ENCODE data around the gene UBL3.

UBL3 gene

GRCh38 chr13:29857085-29857484 lies 6.7 kb upstream of the UBL3 start:
- DNase-seq (ENCODE audit: low spot score), result no peak

- DNase-seq (ENCODE audit: low spot score), result no peak
These were observed 6.0 kb upstream of the UBL3 start for GRCh38 chr13:29856426-29856825.

GRCh38 chr13:29855784-29856183 lies 5.4 kb upstream of the UBL3 start:
- no peak for DNase-seq (ENCODE audit: low spot score)

- DNase-seq (ENCODE audit: low spot score), result no peak
These were observed 4.6 kb upstream of the UBL3 start for GRCh38 chr13:29855009-29855408.

- DNase-seq (ENCODE audit: low spot score), result no peak
These were observed 2.7 kb upstream of the UBL3 start for GRCh38 chr13:29853131-29853530.

DNA sequence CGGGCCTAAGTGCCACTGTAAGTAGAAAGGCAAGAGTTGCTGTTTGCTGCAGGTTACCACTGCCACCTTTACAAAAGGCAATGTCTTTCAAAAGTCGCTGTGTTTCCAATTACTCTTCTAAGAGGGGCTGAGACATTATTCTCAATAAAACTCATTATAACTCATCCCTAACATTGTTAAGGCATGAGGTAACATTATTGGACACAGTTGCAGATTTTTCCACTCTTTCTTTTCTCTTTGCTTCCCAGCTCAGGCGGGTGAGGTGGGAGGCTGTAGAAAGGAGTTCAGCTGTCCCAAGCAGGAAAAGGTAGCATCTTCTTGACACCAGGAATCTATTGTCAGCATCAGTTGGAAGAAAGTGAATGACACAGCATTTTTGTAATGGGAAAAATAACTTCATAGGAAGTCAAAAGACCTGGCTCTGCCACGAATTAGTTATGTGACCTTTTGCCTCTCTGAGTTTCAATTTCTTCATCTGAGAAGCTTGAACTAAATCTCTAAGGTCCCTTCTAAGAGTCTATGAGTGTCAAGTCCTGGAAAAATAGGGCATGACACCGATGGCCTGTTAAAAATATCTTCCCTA lies 2.1 kb upstream of the UBL3 start:
- DNase-seq (ENCODE audit: low spot score), result no peak

- peak; percentile 56 for DNase-seq (ENCODE audit: low spot score)
These were observed 645 bp downstream of the UBL3 start for GRCh38 chr13:29849731-29850212.

- peak; percentile 55 for DNase-seq (ENCODE audit: low spot score)
These were observed 1.3 kb downstream of the UBL3 start for GRCh38 chr13:29849071-29849631.

DNA sequence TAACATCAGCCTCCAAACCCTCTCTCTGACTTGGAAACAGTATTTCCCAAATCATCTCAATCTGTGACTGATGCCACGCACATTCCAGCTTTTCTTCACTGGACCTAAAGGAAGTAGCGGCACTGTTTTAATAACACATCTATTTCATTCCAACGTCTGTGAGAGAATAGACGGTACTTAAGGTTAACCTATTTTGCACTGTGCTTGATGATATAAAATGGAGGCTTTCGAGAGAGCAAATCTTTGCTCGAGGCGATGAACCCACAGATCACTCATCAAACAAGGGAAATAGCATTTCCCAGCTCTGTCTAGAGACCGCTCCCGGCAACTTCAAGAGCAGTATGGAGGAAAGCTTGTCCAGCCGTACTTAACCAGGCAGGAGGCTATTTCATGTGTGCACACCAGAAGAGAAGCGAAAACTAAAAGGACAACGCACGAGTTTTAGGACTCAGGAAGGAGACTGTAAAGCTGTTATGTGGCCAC lies 2.9 kb downstream of the UBL3 start:
- peak; percentile 58 for DNase-seq (ENCODE audit: low spot score)

DNA sequence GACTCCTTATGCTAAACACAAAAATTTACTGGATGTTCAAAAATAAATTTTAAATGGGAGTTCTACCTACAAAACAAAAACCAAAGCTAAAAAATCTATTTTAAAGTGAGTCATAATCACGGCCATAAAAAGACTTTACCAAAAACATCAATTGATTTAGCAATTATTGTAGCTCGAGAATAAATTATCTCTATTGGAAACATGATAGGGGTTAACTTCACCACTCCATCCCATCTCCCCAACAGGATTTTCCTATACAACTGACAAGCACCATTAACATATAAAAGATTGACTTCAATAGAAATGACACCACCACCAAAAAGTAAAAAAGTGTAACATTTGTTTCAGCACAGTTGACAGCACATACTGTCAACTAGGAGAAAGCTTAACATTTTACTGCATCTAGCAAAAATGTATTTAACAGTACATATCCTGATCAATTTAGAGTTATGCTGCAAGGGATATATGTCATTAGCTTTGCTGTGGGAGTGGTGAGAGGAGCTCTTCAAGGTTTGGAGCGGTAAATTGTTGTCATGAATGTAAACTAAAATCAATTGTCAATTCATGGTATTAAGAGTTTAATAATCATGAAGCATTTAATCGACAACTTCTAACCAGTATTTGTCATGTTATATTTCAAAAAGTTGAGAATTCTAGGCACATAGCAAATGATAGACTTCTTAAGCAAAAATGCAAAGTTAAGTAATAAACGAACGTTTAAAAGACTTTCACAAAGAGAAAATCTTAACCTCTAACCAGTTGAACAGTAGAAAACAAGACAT lies 3.8 kb downstream of the UBL3 start:
- DNase-seq (ENCODE audit: low spot score), result no peak

DNA sequence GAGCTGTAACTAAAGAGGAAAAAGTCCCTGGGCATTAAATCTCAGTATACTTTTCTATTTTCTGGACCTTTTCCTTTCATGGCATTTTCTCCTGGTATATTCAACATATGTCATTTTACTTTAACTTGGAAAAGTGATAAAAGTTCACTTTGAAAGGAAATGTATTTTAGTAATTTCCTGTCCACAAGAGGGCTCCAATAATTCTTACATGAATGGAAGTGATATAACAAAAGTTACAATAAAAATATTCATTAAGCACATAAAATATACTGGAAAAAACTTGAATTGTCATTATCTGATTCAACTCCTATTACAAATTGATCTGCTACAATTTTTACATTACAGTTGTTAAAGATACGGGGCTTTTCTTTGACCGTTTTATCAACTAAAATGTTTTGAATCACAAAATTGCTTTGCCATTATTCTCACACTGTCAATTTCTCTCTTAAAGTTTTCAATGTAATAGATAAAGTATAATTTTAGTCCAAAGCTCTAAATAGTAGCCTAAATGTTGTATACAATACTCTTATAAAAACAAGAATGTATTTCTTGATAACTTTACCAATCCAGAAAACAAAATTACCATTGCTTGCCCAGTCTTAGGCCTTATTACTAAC lies 4.9 kb downstream of the UBL3 start:
- no peak for DNase-seq (ENCODE audit: low spot score)

- no peak for DNase-seq (ENCODE audit: low spot score)
These were observed 6.0 kb downstream of the UBL3 start for GRCh38 chr13:29844441-29844840.

- no peak for DNase-seq (ENCODE audit: low spot score)
These were observed 9.8 kb downstream of the UBL3 start for GRCh38 chr13:29840585-29840984.

- no peak for DNase-seq (ENCODE audit: low spot score)
These were observed 14.9 kb downstream of the UBL3 start for GRCh38 chr13:29835280-29836061.

DNA sequence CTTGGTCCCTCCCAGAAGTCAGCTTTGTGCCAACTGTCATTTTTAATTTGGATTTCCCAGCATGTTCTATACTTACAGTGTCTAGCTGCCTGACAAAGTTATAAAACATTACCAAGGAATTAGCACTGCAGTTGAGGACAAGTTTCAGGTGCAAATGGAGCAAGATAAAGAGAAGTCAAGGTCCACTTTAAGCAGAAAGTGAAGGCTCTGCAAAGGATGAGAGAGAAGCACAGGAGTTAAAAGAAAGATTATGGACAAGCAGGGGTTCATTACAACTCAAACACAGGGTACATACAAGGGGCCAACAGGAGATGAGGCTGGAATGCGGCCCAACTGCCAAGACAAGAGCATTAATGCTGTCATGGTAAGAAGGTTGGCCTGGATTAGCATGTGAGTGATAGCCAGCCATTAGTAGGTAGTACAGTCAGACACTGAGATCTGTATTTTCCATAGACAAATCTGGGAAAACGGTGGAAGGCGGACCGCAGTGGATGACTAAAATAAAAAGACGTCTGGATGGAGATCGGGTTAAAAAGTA lies 17.6 kb downstream of the UBL3 start:
- no peak for DNase-seq (ENCODE audit: low spot score)

- DNase-seq (ENCODE audit: low spot score), result no peak
These were observed 20.4 kb downstream of the UBL3 start for GRCh38 chr13:29830000-29830399.

DNA sequence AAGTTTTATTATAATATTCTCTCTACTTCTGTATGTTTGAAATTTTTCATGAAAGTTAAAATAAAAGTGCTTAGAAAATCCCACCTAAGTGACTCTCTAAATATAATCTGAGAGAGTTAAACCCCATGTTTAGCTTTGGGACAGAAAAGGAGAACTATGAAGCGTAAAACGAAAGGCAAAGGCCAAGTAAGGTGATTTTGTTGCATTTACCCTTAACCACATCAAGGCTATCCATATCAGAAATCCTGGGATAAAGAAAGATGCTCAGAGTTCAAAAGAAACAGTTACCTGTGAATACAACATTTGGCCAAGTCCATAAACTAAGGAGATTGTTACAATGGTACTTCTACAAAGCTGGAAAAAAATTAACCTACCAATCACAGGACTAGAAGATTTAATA lies 31.3 kb downstream of the UBL3 start:
- DNase-seq (ENCODE audit: low spot score), result no peak

- DNase-seq (ENCODE audit: low spot score), result peak; percentile 17
These were observed 32.6 kb downstream of the UBL3 start for GRCh38 chr13:29817604-29818378.

DNA sequence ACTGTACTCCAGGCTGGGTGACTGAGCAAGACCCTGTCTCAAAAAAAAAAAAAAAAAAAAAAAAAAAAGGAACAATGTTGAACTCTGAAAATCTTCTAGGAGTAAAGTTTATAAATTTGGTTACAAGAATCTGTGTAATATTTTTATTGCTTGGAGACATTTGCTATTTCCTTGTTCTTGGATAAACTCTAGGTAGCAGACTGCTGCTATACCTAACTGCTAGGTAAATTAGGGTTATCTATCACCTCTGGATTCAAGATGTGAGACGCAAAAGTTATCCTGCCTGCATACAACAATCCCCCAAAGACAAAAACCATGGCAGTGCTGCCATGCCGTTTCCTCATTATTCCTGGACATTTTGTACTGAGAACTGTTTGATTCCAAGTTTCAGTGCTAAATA lies 33.7 kb downstream of the UBL3 start:
- DNase-seq (ENCODE audit: low spot score), result no peak

GRCh38 chr13:29815336-29815735 lies 35.1 kb downstream of the UBL3 start:
- DNase-seq (ENCODE audit: low spot score), result no peak

- no peak for DNase-seq (ENCODE audit: low spot score)
These were observed 39.5 kb downstream of the UBL3 start for GRCh38 chr13:29810898-29811297.

Data from Ammon's horn (tissue), 1 donor.